ENCODE results near the gene POMZP3.
"Not testable (repeated sequence)": the region's sequence is repeated elsewhere in the genome, so short reads cannot be mapped to it uniquely, and the experiment has no call there.

The POMZP3 gene

GRCh38 chr7:76597288-76597687, 29.8 kb downstream of the POMZP3 start:
- DNase-seq (ENCODE audit: low read depth in 2 of 2); H3K4me3 ChIP-seq (replicated peaks in 1 of 2; ENCODE audit: low read depth in 2 of 2, low read length in 2 of 2): not testable (repeated sequence)

- H3K4me3 ChIP-seq (replicated peaks in 1 of 2; ENCODE audit: low read depth in 2 of 2, low read length in 2 of 2); DNase-seq (ENCODE audit: low read depth in 2 of 2): not testable (repeated sequence)
Observed at GRCh38 chr7:76592694-76593093, 34.4 kb downstream of the POMZP3 start.

- DNase-seq (ENCODE audit: low read depth in 2 of 2); H3K4me3 ChIP-seq (replicated peaks in 1 of 2; ENCODE audit: low read depth in 2 of 2, low read length in 2 of 2): not testable (repeated sequence)
Observed at GRCh38 chr7:76591602-76592304, 35.3 kb downstream of the POMZP3 start.

- not testable (repeated sequence) for H3K4me3 ChIP-seq (replicated peaks in 1 of 2; ENCODE audit: low read depth in 2 of 2, low read length in 2 of 2); DNase-seq (ENCODE audit: low read depth in 2 of 2)
Observed at GRCh38 chr7:76591033-76591432, 36.0 kb downstream of the POMZP3 start.

- not testable (repeated sequence) for H3K4me3 ChIP-seq (replicated peaks in 1 of 2; ENCODE audit: low read depth in 2 of 2, low read length in 2 of 2); DNase-seq (ENCODE audit: low read depth in 2 of 2)
Observed at GRCh38 chr7:76588586-76588985, 38.5 kb downstream of the POMZP3 start.

- DNase-seq (ENCODE audit: low read depth in 2 of 2); H3K4me3 ChIP-seq (replicated peaks in 1 of 2; ENCODE audit: low read depth in 2 of 2, low read length in 2 of 2): not testable (repeated sequence)
Observed at GRCh38 chr7:76586585-76587315, 40.3 kb downstream of the POMZP3 start.

- DNase-seq (ENCODE audit: low read depth in 2 of 2) = peak; percentile 78 to 79
- H3K4me3 ChIP-seq (replicated peaks in 1 of 2; ENCODE audit: low read depth in 2 of 2, low read length in 2 of 2) = not testable (repeated sequence)
Observed at GRCh38 chr7:76583636-76584281, 43.3 kb downstream of the POMZP3 start.

- not testable (repeated sequence) for H3K4me3 ChIP-seq (replicated peaks in 1 of 2; ENCODE audit: low read depth in 2 of 2, low read length in 2 of 2)
- DNase-seq (ENCODE audit: low read depth in 2 of 2) = peak; percentile 87
Observed at GRCh38 chr7:76582848-76583631, 44.0 kb downstream of the POMZP3 start.

GRCh38 chr7:76575919-76576655, 51.0 kb downstream of the POMZP3 start:
- peak; percentile 36 to 58 for DNase-seq (ENCODE audit: low read depth in 2 of 2)
- H3K4me3 ChIP-seq (replicated peaks in 1 of 2; ENCODE audit: low read depth in 2 of 2, low read length in 2 of 2) = not testable (repeated sequence)

GRCh38 chr7:76575431-76575830, 51.6 kb downstream of the POMZP3 start:
- DNase-seq (ENCODE audit: low read depth in 2 of 2); H3K4me3 ChIP-seq (replicated peaks in 1 of 2; ENCODE audit: low read depth in 2 of 2, low read length in 2 of 2): not testable (repeated sequence)

- H3K4me3 ChIP-seq (replicated peaks in 1 of 2; ENCODE audit: low read depth in 2 of 2, low read length in 2 of 2); DNase-seq (ENCODE audit: low read depth in 2 of 2): not testable (repeated sequence)
Observed at GRCh38 chr7:76572296-76572695, 54.8 kb downstream of the POMZP3 start.

- DNase-seq (ENCODE audit: low read depth in 2 of 2) = peak in 1 of 2 donors; percentile 34
- not testable (repeated sequence) for H3K4me3 ChIP-seq (replicated peaks in 1 of 2; ENCODE audit: low read depth in 2 of 2, low read length in 2 of 2)
Observed at GRCh38 chr7:76570324-76570775, 56.7 kb downstream of the POMZP3 start.

GRCh38 chr7:76568742-76569141, 58.3 kb downstream of the POMZP3 start:
- DNase-seq (ENCODE audit: low read depth in 2 of 2) = peak; percentile 48 to 77
- not testable (repeated sequence) for H3K4me3 ChIP-seq (replicated peaks in 1 of 2; ENCODE audit: low read depth in 2 of 2, low read length in 2 of 2)

GRCh38 chr7:76567753-76568152, 59.3 kb downstream of the POMZP3 start:
- not testable (repeated sequence) for H3K4me3 ChIP-seq (replicated peaks in 1 of 2; ENCODE audit: low read depth in 2 of 2, low read length in 2 of 2); DNase-seq (ENCODE audit: low read depth in 2 of 2)

GRCh38 chr7:76567311-76567710, 59.8 kb downstream of the POMZP3 start:
- not testable (repeated sequence) for DNase-seq (ENCODE audit: low read depth in 2 of 2)

GRCh38 chr7:76565001-76565400, 62.1 kb downstream of the POMZP3 start:
- not testable (repeated sequence) for H3K4me3 ChIP-seq (replicated peaks in 1 of 2; ENCODE audit: low read depth in 2 of 2, low read length in 2 of 2); DNase-seq (ENCODE audit: low read depth in 2 of 2)

More at GRCh38 chr7:76567311-76567710, 59.8 kb downstream of the POMZP3 start:
- not testable (repeated sequence) for H3K4me3 ChIP-seq (replicated peaks in 1 of 2; ENCODE audit: low read depth in 2 of 2, low read length in 2 of 2)

- DNase-seq (ENCODE audit: low read depth in 2 of 2); H3K4me3 ChIP-seq (replicated peaks in 1 of 2; ENCODE audit: low read depth in 2 of 2, low read length in 2 of 2): not testable (repeated sequence)
Observed at GRCh38 chr7:76561342-76561741, 65.7 kb downstream of the POMZP3 start.
